ENCODE measurements around the gene APBB2. TPM values are rescaled to one million over a fixed set of nuclear protein-coding genes. Genes with fewer than 3 reads are reported as not detected.

The APBB2 gene
- total RNA-seq, 4 donors from 2014 or later, result 47.5 to 99.9 (median 57.5) TPM

DNA sequence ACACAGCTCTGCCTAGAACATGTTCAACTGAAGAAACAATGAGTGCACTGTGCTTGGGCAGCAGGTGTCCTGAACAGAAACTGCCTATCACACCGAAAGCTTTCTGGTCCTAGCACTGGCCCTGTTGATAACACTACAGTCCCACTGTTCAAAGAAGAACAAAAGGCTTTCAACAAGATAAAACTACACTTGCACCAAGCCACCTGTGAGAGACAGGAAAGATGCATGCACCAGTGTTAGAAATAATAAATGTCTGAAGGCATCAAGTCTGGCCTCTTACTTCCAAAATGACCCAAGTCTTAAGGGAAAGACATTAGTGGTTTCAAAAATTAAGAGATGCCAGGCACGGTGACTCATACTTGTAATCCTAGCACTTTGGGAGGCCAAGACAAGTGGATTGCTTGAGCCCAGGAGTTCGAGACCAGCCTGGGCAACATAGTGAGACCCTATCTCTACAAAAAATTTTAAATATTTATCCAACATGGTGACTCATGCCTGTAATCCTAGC, 68.7 kb downstream of the APBB2 start:
- Histone ChIP-seq H3K36me3 (no peaks in the 10 kb centered on the region), H3K9me3 (no peaks in the 10 kb centered on the region), H3K4me3 (no peak overlapping the region), H3K27me3 (no peaks in the 10 kb centered on the region), H3K4me1 (peaks cover 0 to 34% (median 7%) of the 10 kb centered on the region in 4 donors), H3K27ac (peak overlapping the region in 1 of 4 donors; percentile 81)
- DNase-seq, result no peak
- no peak for TF ChIP-seq POLR2A (IDR thresholded peaks at IDR 0.05)
- TF ChIP-seq, protein P1, sequence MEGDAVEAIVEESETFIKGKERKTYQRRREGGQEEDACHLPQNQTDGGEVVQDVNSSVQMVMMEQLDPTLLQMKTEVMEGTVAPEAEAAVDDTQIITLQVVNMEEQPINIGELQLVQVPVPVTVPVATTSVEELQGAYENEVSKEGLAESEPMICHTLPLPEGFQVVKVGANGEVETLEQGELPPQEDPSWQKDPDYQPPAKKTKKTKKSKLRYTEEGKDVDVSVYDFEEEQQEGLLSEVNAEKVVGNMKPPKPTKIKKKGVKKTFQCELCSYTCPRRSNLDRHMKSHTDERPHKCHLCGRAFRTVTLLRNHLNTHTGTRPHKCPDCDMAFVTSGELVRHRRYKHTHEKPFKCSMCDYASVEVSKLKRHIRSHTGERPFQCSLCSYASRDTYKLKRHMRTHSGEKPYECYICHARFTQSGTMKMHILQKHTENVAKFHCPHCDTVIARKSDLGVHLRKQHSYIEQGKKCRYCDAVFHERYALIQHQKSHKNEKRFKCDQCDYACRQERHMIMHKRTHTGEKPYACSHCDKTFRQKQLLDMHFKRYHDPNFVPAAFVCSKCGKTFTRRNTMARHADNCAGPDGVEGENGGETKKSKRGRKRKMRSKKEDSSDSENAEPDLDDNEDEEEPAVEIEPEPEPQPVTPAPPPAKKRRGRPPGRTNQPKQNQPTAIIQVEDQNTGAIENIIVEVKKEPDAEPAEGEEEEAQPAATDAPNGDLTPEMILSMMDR (IDR thresholded peaks at IDR 0.05), result no peak

DNA sequence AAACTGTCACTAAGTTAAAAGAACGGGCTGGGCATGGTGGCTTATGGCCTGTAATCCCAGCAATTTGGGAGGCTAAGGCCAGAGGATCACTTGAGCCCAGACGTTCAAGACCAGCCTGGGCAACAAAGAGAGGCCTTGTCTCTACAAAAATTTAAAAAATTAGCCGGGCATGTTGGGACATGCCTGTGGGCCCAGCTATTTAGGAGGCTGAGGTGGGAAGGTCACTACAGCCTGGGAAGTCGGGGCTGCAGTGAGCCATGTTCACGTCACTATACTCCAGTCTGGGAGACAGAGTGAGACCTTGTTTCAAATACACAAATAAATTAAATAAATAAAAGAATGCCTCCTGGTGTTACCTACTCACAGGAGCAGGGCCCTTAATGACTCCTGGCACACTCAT, 69.5 kb downstream of the APBB2 start:
- H3K36me3 ChIP-seq, result no peaks in the 10 kb centered on the region
- no peaks in the 10 kb centered on the region for H3K9me3 ChIP-seq
- no peak for DNase-seq
- H3K4me3 ChIP-seq, result no peak overlapping the region
- peaks cover 0 to 34% (median 7%) of the 10 kb centered on the region in 4 donors for H3K4me1 ChIP-seq
- H3K27ac ChIP-seq, result peak overlapping the region in 2 of 4 donors; percentile 8 to 81
- TF ChIP-seq, protein P1 (IDR thresholded peaks at IDR 0.05), result no peak
- no peak for TF ChIP-seq POLR2A (IDR thresholded peaks at IDR 0.05)
- no peaks in the 10 kb centered on the region for H3K27me3 ChIP-seq

DNA sequence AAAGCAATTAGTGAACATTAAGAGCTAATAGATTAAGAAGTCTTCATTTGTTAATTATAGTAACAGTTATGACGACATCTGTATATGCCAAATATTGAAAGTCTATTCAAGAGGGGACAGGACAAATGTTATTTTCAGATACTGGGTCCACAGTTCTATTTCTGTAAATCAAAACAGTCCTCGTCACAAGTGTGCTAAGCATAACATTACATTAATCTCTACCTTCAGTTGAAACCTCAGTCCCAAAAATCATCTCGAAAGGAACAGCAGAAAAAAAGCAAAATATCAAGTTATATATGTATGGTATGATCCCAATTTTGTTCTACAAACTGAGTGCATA, 70.3 kb downstream of the APBB2 start:
- Histone ChIP-seq H3K36me3 (no peaks in the 10 kb centered on the region), H3K27ac (peak overlapping the region in 2 of 4 donors; percentile 19 to 81), H3K27me3 (no peaks in the 10 kb centered on the region), H3K9me3 (no peaks in the 10 kb centered on the region), H3K4me1 (peaks cover 0 to 34% (median 7%) of the 10 kb centered on the region in 4 donors), H3K4me3 (no peak overlapping the region)
- TF ChIP-seq, protein P1 (IDR thresholded peaks at IDR 0.05), result no peak
- no peak for TF ChIP-seq POLR2A (IDR thresholded peaks at IDR 0.05)
- no peak for DNase-seq

DNA sequence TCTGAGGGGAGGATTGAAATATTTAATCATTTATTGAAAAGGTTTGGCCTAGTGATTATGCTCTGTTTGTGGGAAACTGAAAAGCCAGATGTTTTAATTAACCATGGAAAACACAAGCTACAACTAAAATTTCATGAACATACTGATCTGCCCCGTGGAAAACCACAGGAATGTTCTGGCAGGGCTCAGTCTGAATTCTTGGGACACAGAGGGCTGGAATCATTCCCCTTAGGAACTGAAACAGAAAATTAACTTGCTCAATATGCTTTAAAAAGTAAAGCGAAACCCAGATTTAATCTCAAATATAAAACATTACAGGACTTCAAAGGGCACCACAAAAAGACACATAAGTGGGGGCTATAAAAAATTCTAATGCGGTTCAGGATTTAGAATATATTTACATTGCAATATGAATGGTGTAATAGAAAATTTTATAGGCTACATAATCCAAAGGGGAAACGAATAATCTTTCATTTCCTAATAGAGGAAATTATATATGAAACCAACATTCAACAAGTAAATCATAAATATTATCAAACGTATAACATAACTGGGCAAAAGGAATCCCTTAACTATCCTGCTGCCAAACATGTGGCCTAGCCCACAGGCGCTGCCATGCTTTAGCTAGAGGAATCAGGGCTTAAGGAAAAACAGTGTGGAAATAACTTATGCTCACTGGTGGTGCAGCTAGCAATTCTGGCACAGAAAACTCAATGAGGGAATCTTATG, 70.9 kb downstream of the APBB2 start:
- DNase-seq, result no peak
- H3K27me3 ChIP-seq, result no peaks in the 10 kb centered on the region
- no peak overlapping the region for H3K4me3 ChIP-seq
- no peak for TF ChIP-seq POLR2A (IDR thresholded peaks at IDR 0.05)
- TF ChIP-seq, protein P1 (IDR thresholded peaks at IDR 0.05), result no peak
- peaks cover 0 to 34% (median 7%) of the 10 kb centered on the region in 4 donors for H3K4me1 ChIP-seq
- H3K36me3 ChIP-seq, result no peaks in the 10 kb centered on the region
- no peaks in the 10 kb centered on the region for H3K9me3 ChIP-seq
- peak overlapping the region; percentile 31 to 81 (median 52) for H3K27ac ChIP-seq

DNA sequence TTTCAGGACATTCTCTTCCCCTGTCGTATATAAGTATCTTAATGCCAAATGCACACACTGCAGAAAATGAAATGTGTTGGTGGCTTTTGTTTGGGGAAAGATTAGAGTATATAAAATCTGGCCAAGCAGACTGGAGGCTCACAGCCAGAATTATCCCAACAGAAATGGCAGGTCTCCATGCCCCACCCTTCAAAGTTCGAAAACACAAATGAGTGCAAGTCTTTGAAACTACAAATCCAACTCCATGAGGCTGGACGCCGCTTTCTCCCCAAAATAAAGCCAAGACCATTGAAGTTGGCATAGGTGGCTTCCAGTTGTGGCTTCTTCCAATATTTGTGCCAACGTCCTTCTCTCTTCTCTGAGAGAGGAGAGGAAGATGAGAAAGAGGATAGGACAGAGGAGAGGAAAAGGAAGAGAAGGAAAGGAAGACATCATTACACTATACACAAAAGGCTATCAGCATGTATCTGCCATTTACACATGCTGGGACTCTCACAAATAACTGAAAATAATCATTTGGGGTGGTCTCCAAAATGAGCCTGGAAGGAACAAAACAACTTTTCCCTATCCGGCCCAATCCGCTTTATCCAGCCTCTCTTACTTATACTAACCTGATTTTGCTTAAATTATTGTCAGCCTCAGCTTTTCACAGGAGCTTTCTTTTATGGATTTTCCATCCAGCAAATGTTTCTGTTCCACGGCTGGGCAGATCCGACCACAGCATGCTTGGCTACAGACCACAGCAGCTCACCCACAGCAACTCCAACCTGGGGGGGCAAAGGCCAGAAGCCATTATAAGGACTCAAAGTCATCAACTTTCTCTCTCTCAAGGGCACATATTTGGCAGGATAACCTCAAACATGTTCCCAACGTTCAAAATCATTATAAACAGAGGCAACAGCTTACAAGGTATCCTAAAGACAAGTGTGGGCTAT, 71.7 kb downstream of the APBB2 start:
- H3K9me3 ChIP-seq, result no peaks in the 10 kb centered on the region
- TF ChIP-seq, protein P1 (IDR thresholded peaks at IDR 0.05), result no peak
- no peak for TF ChIP-seq POLR2A (IDR thresholded peaks at IDR 0.05)
- H3K27me3 ChIP-seq, result no peaks in the 10 kb centered on the region
- peaks cover 0 to 34% (median 7%) of the 10 kb centered on the region in 4 donors for H3K4me1 ChIP-seq
- H3K27ac ChIP-seq, result peak overlapping the region; percentile 31 to 81 (median 52)
- DNase-seq, result no peak
- H3K36me3 ChIP-seq, result no peaks in the 10 kb centered on the region
- H3K4me3 ChIP-seq, result no peak overlapping the region
